T-cell (primary cell): ENCODE measurements around the gene DIPK1A. TPM values are rescaled to one million over a fixed set of nuclear protein-coding genes. Genes with fewer than 3 reads are reported as not detected.

Experiments used
- ATAC-seq, 4 experiments: fragments of 200-7000 bp in 3 of 4; fragments of 150-1000 bp in 1 of 4; cut with Tn5 transposase; replicated peaks in 1 of 4; 1 replicate in 3 of 4; 2 replicates in 1 of 4; pipeline ENCODE4 v1.10.0; 2021; ENCODE audit warnings: moderate library complexity in 3 of 4, mild to moderate bottlenecking in 2 of 4, moderate number of reproducible peaks in 1 of 4
- CTCF ChIA-PET, 2 donors: fragments of 300-600 bp; sonication (Branson Sonifier 250); formaldehyde crosslinking; loops; one replicate each; lab custom pipeline; 2022; ENCODE audit warnings: antibody characterized with exemption in 2 of 2; lab: Charles Lee
- POLR2A ChIA-PET, 2 donors: fragments of 300-600 bp; sonication (Branson Sonifier 250); formaldehyde crosslinking; loops; one replicate each; lab custom pipeline; 2022; ENCODE audit warnings: antibody characterized with exemption in 2 of 2; lab: Charles Lee
- DNase-seq, 35 experiments: peaks; one replicate each; pipeline versions ENCODE4 v3.0.0 to v3.0.0-alpha.2; 2013 to 2023
- H3K27ac ChIP-seq: one replicate; pipeline ENCODE4 v1.5.1; 2013; ENCODE audit warnings: low read length
- H3K27me3 ChIP-seq, 2 experiments: replicated peaks in 1 of 2; 1 replicate in 1 of 2; 2 replicates in 1 of 2; pipeline versions ENCODE4 v1.6.1 to v1.7.0; 2013; ENCODE audit warnings: low read length in 1 of 2, mixed read lengths in 1 of 2; ENCODE audit not compliant: control insufficient read depth in 2 of 2, insufficient read depth in 2 of 2; ENCODE audit errors: extremely low read depth in 1 of 2
- H3K36me3 ChIP-seq, 2 donors: 1 replicate in 1 of 2; 2 replicates in 1 of 2; pipeline versions ENCODE4 v1.6.1 to v1.7.0; 2013; ENCODE audit warnings: low read length in 1 of 2; ENCODE audit not compliant: control insufficient read depth in 2 of 2, insufficient read depth in 1 of 2; ENCODE audit errors: extremely low read depth in 1 of 2
- H3K4me1 ChIP-seq, 2 experiments: 1 replicate in 1 of 2; 2 replicates in 1 of 2; pipeline versions ENCODE4 v1.6.1 to v1.7.0; 2013; ENCODE audit warnings: low read length in 2 of 2, mixed read lengths in 1 of 2; ENCODE audit not compliant: insufficient read depth in 2 of 2, control insufficient read depth in 1 of 2; ENCODE audit errors: extremely low read depth in 1 of 2
- H3K4me3 ChIP-seq, 2 donors: 1 replicate in 1 of 2; 2 replicates in 1 of 2; pipeline versions ENCODE4 v1.5.1 to v1.7.0; 2013; ENCODE audit warnings: mild to moderate bottlenecking in 2 of 2, low read length in 1 of 2, moderate library complexity in 1 of 2; ENCODE audit not compliant: control insufficient read depth in 1 of 2; ENCODE audit errors: extremely low read depth in 1 of 2
- H3K9me3 ChIP-seq: 2 replicates; pipeline ENCODE4 v1.7.0; 2013
- H3K27ac Mint-ChIP-seq, 2 donors: one replicate each; pipeline ENCODE4 v1.8.0; 2020 to 2021; ENCODE audit warnings: mild to moderate bottlenecking in 2 of 2, mixed read lengths in 2 of 2
- H3K27me3 Mint-ChIP-seq, 2 donors: one replicate each; pipeline ENCODE4 v1.8.0; 2021 to 2022; ENCODE audit warnings: mixed read lengths in 2 of 2
- H3K36me3 Mint-ChIP-seq: one replicate; pipeline ENCODE4 v1.8.0; 2021; ENCODE audit warnings: mixed read lengths
- H3K4me1 Mint-ChIP-seq, 3 donors: one replicate each; pipeline ENCODE4 v1.8.0; 2020 to 2022; ENCODE audit warnings: mixed read lengths in 3 of 3, mild to moderate bottlenecking in 1 of 3
- H3K4me3 Mint-ChIP-seq, 3 donors: one replicate each; pipeline ENCODE4 v1.8.0; 2020 to 2022; ENCODE audit warnings: mild to moderate bottlenecking in 3 of 3, mixed read lengths in 3 of 3, moderate library complexity in 3 of 3
- H3K9me3 Mint-ChIP-seq, 3 donors: one replicate each; pipeline ENCODE4 v1.8.0; 2020 to 2022; ENCODE audit warnings: mixed read lengths in 3 of 3
- WGBS: methylation state at CpG from one replicate; pipeline ENCODE4 v1.1.5; 2013; ENCODE audit warnings: missing lambda C conversion rate; ENCODE audit not compliant: insufficient coverage; 5-methylcytosine and 5-hydroxymethylcytosine counted together
- total RNA-seq, 35 experiments: library from RNA in 6 of 35; stranded (reverse) in 6 of 35; fragments of 120-200 nt in 1 of 35; gene quantifications; one replicate each; pipeline versions ENCODE4 v1.2.1 to v1.2.4 and lab custom pipeline; 2013 to 2026

The DIPK1A gene
- total RNA-seq, 5 donors from 2014 or later (not counting 1 experiment from before 2014, with no cell fraction given), result 8.9 to 16.0 (median 14.4) TPM

GRCh38 chr1:92956254-92957029, 4.8 kb downstream of the DIPK1A start:
- DNase-seq (no peak), ATAC-seq (no peak)
- Mint-ChIP-seq H3K27ac (peak overlapping the region; percentile 71 to 77), H3K9me3 (no peaks in the 10 kb centered on the region), H3K36me3 (no peaks in the 10 kb centered on the region), H3K4me1 (peaks cover 58 to 80% (median 75%) of the 10 kb centered on the region in 3 donors), H3K4me3 (peak overlapping the region; percentile 17 to 35 (median 21)), H3K27me3 (no peaks in the 10 kb centered on the region)
- Histone ChIP-seq H3K9me3 (no peaks in the 10 kb centered on the region), H3K27me3 (no peaks in the 10 kb centered on the region), H3K4me1 (peaks cover 37 to 38% of the 10 kb centered on the region in 2 experiments), H3K4me3 (no peak overlapping the region), H3K27ac (peak overlapping the region; percentile 54), H3K36me3 (peaks cover 0 to 2% of the 10 kb centered on the region in 2 donors)
- POLR2A ChIA-PET, result interaction anchor here (0.5 to 0.7 kb wide), 3 partner anchors 12 to 928 kb away, joined by 3 to 19 read pairs (median 3); no protein-coding TSS in a partner anchor
- WGBS, result 86% methylated on average over 1 of the region's 2 CpGs
- CTCF ChIA-PET, result interaction anchor here (0.6 to 7.0 kb wide), 8 partner anchors 8 to 1373 kb away, joined by 3 to 73 read pairs (median 4); no protein-coding TSS in a partner anchor

- peaks cover 33 to 50% of the 10 kb centered on the region in 2 experiments for H3K4me1 ChIP-seq
- Mint-ChIP-seq H3K4me3 (peak overlapping the region; percentile 5 to 28 (median 23)), H3K27ac (peak overlapping the region; percentile 80 to 85), H3K27me3 (no peaks in the 10 kb centered on the region), H3K9me3 (no peaks in the 10 kb centered on the region), H3K36me3 (no peaks in the 10 kb centered on the region), H3K4me1 (peaks cover 41 to 65% (median 63%) of the 10 kb centered on the region in 3 donors)
- no CpG with 5 or more reads among the region's 3 CpGs for WGBS
- DNase-seq, result peak in 20 of 35 experiments; percentile 5 to 62 (median 18)
- peak overlapping the region; percentile 11 for H3K27ac ChIP-seq
- peak; percentile 52 to 70 (median 64) for ATAC-seq
- H3K36me3 ChIP-seq, result peaks cover 0 to 2% of the 10 kb centered on the region in 2 donors
- no peaks in the 10 kb centered on the region for H3K9me3 ChIP-seq
- CTCF ChIA-PET, result interaction anchor here (0.7 to 1.3 kb wide), 2 partner anchors 40 to 41 kb away, joined by 4 to 6 read pairs; no protein-coding TSS in a partner anchor
- POLR2A ChIA-PET, result no interaction called here
- H3K4me3 ChIP-seq, result no peak overlapping the region
- H3K27me3 ChIP-seq, result no peaks in the 10 kb centered on the region
These were observed 7.8 kb downstream of the DIPK1A start for GRCh38 chr1:92953491-92953890.

GRCh38 chr1:92952714-92953113, 8.5 kb downstream of the DIPK1A start:
- no peaks in the 10 kb centered on the region for H3K9me3 Mint-ChIP-seq
- no CpG with 5 or more reads among the region's 1 CpG for WGBS
- CTCF ChIA-PET, result interaction anchor here (0.6 to 1.5 kb wide), 6 partner anchors 9 to 94 kb away, joined by 3 to 6 read pairs (median 4); partner anchors contain the start of gene DIPK1A (in 1 of the 2)

GRCh38 chr1:92951141-92951582, 10.1 kb downstream of the DIPK1A start:
- POLR2A ChIA-PET, result no interaction called here
- DNase-seq (peak in 16 of 35 experiments; percentile 4 to 62 (median 17)), ATAC-seq (peak; percentile 82 to 95 (median 90))
- Histone ChIP-seq H3K9me3 (no peaks in the 10 kb centered on the region), H3K36me3 (no peaks in the 10 kb centered on the region), H3K4me1 (peaks cover 28 to 36% of the 10 kb centered on the region in 2 experiments), H3K27me3 (no peaks in the 10 kb centered on the region), H3K4me3 (no peak overlapping the region), H3K27ac (peak overlapping the region; percentile 7)
- H3K4me1 Mint-ChIP-seq, result peaks cover 33 to 54% (median 52%) of the 10 kb centered on the region in 3 donors
- no peak overlapping the region for H3K27ac Mint-ChIP-seq
- 38% methylated on average over 1 of the region's 4 CpGs for WGBS
- H3K27me3 Mint-ChIP-seq, result no peaks in the 10 kb centered on the region
- CTCF ChIA-PET, result interaction anchor here (0.6 to 3.3 kb wide), 11 partner anchors 9 to 91 kb away, joined by 3 to 24 read pairs (median 4); partner anchors contain the start of gene DIPK1A (in 1 of the 2)
- H3K9me3 Mint-ChIP-seq, result no peaks in the 10 kb centered on the region
- H3K4me3 Mint-ChIP-seq, result no peak overlapping the region
- peaks cover 10% of the 10 kb centered on the region for H3K36me3 Mint-ChIP-seq

More at GRCh38 chr1:92952714-92953113, 8.5 kb downstream of the DIPK1A start:
- H3K4me1 ChIP-seq, result peaks cover 30 to 48% of the 10 kb centered on the region in 2 experiments
- Mint-ChIP-seq H3K4me1 (peaks cover 38 to 61% (median 60%) of the 10 kb centered on the region in 3 donors), H3K27ac (peak overlapping the region; percentile 80 to 85), H3K36me3 (peaks cover 4% of the 10 kb centered on the region), H3K4me3 (peak overlapping the region; percentile 6 to 23 (median 15)), H3K27me3 (no peaks in the 10 kb centered on the region)
- DNase-seq (no peak), ATAC-seq (no peak)
- H3K36me3 ChIP-seq, result peaks cover 0 to 2% of the 10 kb centered on the region in 2 donors
- no peak overlapping the region for H3K4me3 ChIP-seq
- no peaks in the 10 kb centered on the region for H3K27me3 ChIP-seq
- peak overlapping the region; percentile 11 for H3K27ac ChIP-seq
- no peaks in the 10 kb centered on the region for H3K9me3 ChIP-seq
- POLR2A ChIA-PET, result interaction anchor here in 1 of 2 donors (0.5 to 0.7 kb wide), 3 partner anchors 26 to 90 kb away, joined by 3 to 5 read pairs (median 3); no protein-coding TSS in a partner anchor

- ATAC-seq, result no peak
- Mint-ChIP-seq H3K4me1 (peaks cover 33 to 55% (median 51%) of the 10 kb centered on the region in 3 donors), H3K27ac (no peak overlapping the region), H3K9me3 (no peaks in the 10 kb centered on the region), H3K27me3 (no peaks in the 10 kb centered on the region), H3K4me3 (no peak overlapping the region), H3K36me3 (peaks cover 10% of the 10 kb centered on the region)
- no peak overlapping the region for H3K27ac ChIP-seq
- ChIA-PET POLR2A (interaction anchor here in 1 of 2 donors (0.6 kb wide), 1 partner anchor 21 kb away, joined by 3 read pairs; no protein-coding TSS in a partner anchor), CTCF (interaction anchor here (0.6 to 3.3 kb wide), 14 partner anchors 10 to 160 kb away, joined by 3 to 24 read pairs (median 4); partner anchors contain the start of gene DIPK1A (in 1 of the 2))
- no peak overlapping the region for H3K4me3 ChIP-seq
- peaks cover 22 to 40% of the 10 kb centered on the region in 2 experiments for H3K4me1 ChIP-seq
- no peaks in the 10 kb centered on the region for H3K27me3 ChIP-seq
- no peak for DNase-seq
- H3K36me3 ChIP-seq, result no peaks in the 10 kb centered on the region
- 78% methylated on average over 4 of the region's 7 CpGs for WGBS
- H3K9me3 ChIP-seq, result no peaks in the 10 kb centered on the region
These were observed 11.1 kb downstream of the DIPK1A start for GRCh38 chr1:92949937-92950817.
